NCI-H1694 treated with DMSO at 0.1 percent for 48 hours (cell line): ENCODE data around the gene TFF3.

Experiments used
- DNase-seq: peaks from one replicate; lab custom pipeline; 2025; lab: John Stamatoyannopoulos, UW

Gene TFF3

GRCh38 chr21:42289926-42290325, 25.3 kb downstream of the TFF3 start:
- no peak for DNase-seq

DNA sequence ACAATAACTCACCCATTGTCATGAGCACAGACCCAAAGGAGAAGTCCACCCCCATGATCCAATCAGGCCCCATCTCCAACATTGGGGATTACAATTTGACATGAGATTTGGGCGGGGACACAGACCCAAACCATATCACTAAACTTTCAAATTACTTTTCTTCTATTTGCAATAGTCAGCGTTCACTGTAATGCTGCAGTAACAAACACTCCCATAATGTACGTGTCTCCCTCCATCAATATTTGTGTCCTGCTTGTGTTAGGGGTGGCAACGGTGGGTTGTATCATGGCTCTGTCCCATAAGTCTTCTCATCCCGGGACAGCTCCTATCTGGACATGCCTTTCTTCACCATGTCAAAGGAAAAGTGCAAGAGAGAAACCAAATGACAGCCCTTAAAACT, 26.2 kb downstream of the TFF3 start:
- DNase-seq = no peak

DNA sequence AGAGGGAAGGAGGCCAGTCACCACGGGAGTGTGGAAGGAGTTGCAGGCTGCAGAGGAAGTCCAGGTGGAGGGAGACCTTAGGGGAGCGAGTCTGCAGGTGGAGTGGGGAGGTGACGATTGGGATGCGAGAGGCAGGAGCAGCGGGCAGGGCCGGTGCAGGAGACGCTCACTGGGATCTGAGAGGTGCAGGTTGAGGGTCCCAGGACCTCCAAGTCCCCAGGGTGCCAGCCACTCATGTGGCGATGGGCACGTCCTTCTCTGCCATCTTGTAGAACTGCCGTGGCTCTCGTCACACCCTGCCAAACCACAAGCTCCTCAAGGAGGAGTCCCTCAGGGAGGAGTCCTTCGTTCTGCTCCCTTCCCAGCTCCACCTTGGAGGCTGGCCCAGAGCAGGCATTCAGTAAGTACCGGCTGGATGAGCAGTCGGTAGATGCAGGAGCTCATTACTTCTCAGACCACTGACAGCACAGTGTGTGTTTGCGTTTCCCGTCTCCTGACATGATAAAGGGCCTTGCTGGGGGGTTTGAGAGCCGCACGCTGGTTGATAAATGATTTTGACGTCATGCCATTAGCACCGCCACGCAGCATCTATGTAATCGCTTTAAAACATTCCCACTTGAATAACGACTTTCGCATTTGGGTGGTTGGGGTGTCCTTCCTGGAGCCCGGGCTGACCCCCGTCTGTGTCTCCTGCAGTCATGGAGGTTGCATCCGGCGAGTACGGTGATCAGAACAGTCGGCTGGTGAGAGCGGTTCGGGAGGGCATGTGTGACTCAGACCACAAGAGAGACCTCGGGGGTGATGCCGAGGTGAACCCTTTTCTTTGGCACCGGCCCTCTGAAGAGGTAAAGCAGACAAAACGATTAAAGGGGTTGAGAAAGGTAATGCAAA, 27.8 kb downstream of the TFF3 start:
- no peak for DNase-seq

- DNase-seq = no peak
Measured at GRCh38 chr21:42286416-42286815, 28.8 kb downstream of the TFF3 start.

DNA sequence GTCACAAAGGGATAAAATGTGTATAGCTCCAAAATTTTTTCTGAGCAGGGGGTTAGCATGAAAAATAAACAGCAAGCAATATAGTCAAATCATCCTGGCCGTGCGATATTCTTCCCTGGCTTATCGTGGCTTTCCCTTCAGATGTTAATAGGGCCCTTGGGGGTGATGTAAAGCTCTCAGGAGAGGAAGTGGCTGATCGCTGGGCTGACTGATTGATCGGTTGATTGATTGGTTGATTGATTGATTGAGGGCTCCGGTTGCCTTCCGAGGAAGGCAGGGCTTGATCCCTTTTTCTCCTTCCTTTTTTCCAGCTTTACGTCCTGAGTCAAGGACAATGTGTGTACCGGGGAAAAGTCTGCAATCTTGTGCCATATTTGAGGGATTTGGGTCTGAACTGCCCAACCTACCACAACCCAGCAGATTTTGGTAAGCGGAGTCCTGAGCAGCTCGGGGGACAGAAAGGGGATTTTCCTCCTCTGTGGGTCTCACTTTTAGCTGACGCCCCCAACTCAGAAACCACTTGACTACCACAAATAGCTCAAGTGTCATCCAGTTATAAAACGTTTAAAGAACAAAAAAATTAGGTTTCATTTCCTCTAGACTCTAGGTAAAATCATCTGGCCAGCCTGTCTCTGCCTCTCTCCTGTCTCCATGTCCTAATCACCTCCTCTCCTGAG, 29.5 kb downstream of the TFF3 start:
- DNase-seq = no peak

GRCh38 chr21:42282715-42283114, 32.5 kb downstream of the TFF3 start:
- no peak for DNase-seq

- DNase-seq = no peak
Measured at GRCh38 chr21:42282021-42282420, 33.2 kb downstream of the TFF3 start.

DNA sequence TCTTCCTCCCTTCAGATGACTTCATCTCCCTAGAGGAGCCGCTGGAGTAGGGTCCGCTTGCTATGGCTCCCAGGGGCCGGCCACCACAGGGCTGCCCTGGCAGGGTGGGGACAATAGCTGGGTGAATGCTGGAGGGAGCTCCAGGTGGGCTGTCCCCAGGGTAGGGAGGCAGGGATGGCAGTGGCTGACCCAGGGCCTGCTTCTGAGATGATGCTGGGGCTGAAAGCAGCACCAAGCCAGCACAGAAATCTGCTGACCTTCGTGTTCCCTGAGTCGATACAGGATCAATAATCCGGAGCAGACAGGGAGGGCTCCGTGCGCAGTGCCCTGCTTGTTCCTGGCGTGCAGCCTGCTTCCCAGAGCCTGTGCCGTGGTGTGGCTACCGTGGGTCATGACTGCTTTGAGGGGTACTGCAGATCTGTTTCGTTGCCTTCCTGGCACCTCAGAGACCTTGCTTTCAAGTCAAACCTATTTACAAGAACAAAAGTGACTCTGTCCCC, 34.0 kb downstream of the TFF3 start:
- no peak for DNase-seq

- no peak for DNase-seq
Measured at GRCh38 chr21:42280356-42281180, 34.6 kb downstream of the TFF3 start.

GRCh38 chr21:42279888-42280287, 35.3 kb downstream of the TFF3 start:
- DNase-seq = no peak

DNA sequence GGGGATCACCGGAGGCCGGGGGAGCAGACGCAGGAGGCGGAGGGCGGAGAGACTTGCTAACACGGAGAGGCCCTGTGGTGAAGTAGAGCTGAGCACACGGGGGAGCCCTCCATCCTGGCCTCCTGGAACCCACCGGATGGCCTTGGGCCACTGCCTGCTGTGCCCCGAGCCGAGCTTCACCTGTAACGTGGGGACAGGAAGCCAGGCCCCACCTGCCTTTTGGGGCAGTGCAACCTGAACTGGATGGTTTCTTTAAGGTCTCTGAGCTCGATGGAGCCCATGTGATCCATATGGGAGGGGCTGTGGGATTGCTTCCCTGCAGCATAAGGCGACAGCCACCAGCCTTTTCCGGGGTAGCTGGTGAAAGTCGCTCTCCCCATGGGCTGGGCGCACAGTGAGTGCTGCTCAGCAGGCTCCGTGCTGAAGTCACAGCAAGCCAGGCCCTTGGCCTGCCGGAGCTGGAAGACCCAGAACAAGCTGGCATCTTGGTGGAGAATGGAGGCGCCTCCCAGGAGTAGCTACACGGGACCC, 35.8 kb downstream of the TFF3 start:
- no peak for DNase-seq

GRCh38 chr21:42278451-42279149, 36.6 kb downstream of the TFF3 start:
- no peak for DNase-seq

DNA sequence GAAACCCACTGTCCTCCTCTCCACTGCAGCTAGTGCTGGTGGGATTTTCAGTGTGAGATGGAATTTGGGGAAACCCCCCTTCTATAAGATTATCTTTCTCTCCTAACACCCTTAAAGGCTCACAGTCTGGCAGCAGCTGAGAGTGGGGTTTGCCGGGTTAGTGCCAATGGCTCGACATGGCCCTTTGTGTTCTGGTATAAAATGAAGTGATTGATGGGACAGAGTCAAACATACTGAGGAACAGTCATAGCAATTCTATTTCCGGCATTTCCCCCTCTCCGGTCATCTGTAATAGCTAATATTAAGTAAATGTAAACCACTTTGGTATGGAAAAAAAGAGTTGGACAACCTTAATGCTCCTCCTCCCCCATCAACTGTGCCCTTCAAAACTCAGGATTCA, 37.6 kb downstream of the TFF3 start:
- no peak for DNase-seq

DNA sequence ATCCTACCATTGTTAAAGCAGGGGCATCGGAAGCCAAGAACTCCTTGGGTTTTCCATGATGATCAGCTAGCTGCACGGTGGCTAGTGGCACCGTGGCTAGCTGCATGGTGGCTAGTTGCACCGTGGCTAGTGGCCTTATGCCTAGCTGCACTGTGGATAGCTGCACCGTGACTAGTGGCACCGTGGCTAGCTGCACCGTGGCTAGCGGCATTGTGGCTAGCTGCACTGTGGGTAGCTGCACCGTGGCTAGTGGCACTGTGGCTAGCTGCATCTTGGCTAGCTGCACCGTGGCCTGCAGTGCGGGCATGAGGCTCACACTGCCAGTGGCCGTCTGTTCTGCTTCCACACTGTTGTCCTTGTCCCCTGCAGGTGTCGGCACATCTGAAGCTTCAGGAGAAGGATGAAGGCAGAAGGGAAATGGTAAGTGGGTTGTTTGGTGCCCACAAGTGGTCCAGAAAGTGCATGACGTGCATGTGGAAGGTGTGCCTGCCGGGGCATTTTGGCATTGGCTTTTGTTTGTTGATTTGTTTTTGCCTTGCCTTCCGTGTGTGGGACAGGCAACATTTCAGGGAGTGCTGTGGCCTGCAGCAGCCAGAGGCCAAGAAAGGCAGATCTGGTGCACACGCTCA, 38.6 kb downstream of the TFF3 start:
- no peak for DNase-seq

- no peak for DNase-seq
Measured at GRCh38 chr21:42276076-42276475, 39.1 kb downstream of the TFF3 start.

- no peak for DNase-seq
Measured at GRCh38 chr21:42272984-42273600, 42.1 kb downstream of the TFF3 start.

DNA sequence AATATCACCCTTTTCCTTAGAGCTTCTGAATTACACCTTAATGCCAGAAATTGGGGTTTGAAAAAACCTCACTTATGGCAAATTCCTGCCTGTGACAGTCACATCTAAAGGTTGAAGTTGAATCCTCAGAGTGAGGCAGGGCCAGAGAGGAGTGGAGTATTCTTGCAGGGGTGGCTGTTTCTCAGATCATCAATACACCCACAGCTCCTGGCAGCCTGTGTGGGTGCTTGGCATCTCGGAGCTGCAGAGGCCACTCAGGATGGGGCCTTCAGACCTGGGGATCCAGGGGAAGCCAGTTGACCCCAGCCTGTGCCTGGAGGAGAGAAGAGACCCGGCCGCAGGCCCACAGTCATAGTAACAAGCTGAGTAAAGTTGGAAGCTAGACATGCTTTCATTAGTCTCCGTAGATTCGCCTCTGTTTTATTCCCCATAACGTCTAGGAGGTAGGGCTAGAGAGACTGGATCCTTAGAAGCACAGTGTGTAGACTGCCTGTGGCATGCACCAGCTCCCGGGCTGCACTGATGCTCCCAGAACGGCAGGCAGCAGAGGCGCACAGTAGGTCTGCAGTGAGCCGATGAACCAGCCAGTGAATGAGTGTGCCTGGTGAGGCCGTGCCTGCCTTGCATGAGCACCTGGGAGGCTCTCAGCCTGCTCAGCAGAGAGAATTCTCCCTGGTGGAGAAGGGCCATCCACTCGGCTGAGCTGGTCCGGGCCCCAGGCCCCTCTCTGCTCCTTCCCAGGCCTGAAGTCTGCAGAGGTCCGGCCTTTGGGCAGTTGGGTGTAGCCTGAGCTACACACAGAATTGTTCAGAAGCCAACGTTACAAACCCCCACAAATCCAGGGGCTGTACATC, 42.9 kb downstream of the TFF3 start:
- no peak for DNase-seq

- no peak for DNase-seq
Measured at GRCh38 chr21:42271065-42271464, 44.1 kb downstream of the TFF3 start.

DNA sequence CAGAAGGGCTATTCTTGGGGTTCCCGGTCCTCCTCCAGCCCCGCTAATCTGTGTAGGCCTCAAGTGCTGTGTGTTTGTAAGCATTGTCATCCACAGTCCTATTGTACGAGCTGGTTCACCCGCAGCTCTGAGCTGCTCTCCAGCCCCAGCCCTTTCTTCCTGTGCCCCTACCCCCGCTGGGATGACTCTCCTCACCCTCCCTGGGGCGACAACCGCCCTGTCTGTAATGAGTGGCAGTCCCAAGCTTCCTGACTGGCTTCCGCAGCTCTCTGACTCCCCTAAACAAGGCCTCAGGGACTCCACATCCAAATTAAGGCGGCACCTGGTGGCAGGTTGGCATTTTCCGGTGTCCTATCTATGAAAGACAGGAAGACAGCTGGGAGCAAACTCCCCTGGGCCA, 45.8 kb downstream of the TFF3 start:
- no peak for DNase-seq
